Activated T-helper 1 cell treated with anti-CD3 and anti-CD28 coated beads, Interleukin-2, amount 50 U/mL, for 16 hours (primary cell): Measurements from ENCODE around the gene TTC9.

Experiments used
- DNase-seq, 2 donors: peaks; one replicate each; pipeline ENCODE4 v3.0.0-alpha.2; 2020; ENCODE audit warnings: low read depth in 1 of 2, low spot score in 1 of 2

TTC9 gene

DNA sequence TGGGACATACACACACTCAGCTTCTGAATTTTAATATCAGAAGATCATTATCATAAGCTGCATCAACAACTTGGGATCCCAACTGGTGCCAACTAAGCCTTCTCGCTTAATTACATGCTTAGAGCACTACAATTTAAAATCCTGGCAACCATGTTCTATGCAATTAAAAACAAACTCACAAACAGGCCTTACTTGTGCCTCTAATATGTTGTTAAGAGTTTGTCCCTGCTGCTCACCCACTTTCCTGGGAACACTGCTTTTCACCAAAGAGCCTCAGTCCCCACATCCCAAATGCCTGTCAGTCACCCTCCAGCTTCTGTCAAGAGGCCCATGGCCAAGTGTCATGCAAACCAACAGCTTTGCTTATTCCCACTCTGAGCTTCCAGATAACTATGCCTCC, 69.7 kb downstream of the TTC9 start:
- no peak for DNase-seq

DNA sequence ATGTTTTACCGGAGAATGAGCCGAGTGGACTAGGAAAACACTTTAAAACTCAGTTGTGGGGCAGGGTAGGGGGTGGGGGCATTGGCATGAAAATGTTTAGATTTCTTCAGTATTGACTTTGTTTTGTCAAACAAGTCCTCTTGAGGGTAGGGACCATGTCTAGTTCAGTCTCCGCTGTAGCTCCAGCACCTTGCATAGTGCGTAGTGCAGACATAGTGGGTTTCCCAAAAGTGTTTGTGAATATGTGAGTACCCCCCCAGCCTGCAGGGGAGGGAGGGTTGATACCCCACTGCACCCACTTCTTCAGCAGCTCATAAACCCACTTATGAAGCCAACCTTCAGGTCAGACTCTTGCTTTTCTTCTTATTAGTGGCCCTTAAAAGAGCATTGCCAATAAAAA, 71.4 kb downstream of the TTC9 start:
- no peak for DNase-seq

DNA sequence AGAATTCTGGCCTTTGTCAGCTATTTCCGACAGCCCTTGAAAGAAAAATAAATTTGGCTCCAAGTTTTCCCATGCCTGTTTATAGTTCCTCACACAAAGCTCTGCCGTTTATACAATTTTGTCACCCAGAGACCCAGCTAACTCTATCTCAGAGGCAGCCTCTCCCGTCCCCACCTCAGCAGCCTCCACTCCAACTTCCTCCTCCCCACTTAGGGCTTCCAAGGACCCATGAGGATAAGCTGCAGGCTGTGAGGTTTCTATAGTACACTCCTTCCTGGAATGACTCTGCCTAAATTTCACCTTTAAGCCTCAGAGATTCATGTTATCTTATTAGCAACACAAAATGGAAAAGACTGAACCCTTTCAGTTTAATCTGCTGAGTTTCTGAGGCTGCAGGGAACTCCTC, 71.8 kb downstream of the TTC9 start:
- no peak for DNase-seq

DNA sequence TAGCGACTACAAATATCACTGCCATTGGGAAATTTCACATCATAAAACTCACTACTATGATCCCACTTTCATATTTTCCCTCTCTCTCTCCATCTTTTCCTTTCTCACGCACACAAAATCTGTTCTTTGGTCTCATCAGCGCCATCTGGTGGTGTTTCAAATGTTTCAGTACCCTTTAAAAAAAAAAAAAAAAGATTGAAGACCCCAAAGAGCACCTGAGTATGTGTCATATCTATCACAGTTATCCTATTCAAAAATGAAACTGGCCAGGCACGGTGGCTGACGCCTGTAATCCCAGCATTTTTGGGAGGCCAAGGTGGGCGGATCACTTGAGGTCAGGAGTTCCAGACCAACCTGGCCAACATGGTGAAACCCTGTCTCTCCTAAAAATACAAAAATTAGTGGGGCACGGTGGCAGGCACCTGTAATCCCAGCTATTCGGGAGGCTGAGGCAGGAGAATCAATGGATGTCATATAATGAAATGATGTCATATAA, 72.4 kb downstream of the TTC9 start:
- peak in 1 of 2 donors; percentile 4 for DNase-seq

DNA sequence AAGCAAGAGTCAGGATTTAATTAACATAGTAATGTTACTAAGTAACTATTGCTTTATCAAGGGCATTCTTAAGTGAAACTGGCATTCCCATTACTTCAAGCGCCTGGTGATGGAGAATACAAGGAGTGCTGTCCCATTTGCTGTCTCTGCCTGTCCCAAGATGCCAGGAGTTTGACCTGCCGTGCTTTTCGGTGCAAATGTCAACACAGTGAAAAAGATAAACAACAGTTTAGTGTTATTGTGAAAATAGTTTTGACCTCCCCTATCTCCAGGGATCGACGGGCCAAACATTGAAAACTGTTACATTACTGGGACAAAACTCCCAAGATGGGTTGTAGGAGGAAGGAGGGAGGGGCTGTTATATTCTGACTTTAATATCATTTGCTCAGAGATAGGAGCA, 74.8 kb downstream of the TTC9 start:
- DNase-seq = no peak

DNA sequence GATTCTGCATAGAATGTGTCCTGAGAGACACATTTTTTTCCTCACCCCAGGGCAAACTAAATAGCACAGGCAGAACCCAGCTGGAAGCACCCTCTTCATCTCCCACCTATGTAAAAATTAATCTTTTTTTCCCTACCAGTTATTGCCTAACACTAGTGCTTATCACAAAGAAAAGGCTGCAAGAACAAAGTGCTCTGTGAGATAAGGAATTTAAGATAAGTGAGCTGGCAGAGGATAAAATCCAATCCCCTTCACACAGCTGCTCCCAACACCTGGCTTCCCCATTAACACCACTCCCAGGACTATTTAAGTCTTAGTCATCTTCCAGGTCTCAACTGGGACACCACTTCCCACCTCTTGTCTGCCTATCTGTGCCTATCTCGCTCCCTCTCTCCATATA, 75.2 kb downstream of the TTC9 start:
- DNase-seq = no peak

DNA sequence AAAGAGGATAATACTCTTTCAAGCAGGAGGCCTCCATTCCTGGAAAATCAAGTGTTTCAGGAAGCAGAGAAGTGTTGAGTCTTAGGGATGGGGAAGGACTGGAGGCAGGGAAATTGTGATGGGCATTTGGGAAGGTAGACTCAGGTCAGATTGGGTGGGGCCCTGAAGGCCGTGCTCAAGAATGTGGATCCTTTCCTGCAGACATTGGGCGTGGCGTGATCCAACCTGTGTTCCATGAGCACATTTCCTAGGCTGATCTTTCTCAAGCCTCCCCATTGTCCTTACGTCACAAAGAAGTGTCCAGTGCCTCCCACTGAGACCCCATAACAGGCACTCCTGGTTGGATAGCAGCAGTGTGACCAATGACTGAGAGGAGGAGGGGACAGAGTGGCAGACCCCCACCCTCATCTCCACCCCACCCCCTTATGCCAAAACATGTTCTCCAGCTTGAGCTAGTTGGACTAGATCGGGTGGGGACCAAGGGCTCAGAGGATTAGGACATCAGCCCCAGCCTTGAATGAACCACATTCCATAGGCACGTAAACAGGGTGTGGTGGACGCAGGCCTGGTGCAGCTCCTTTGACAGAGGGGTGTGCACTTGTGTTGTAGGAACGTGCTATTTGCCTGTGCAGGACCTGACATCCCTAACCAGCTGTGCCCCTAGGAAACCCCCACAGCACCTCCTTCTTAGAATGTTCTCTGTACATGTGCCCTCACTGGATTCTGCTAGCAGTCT, 76.8 kb downstream of the TTC9 start:
- no peak for DNase-seq

DNA sequence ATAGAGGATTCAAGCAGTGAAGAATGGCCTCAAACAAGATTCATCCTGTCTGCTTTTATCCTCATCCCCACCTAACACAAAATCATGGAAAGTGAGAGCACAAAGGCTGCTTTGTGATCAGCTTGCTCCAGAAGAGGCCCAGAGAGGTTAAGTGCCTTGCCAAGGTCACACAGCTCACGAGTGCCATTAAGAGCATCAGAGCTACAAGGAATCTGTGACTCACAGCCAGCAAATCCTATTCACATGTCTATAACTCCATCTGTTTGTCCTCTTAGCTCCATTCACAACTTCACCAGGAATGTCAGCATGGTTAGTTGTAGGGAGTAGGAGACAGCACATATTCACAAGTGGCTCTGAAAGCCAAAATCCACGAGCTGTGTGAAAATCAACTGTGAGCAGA, 79.8 kb downstream of the TTC9 start:
- DNase-seq = no peak

DNA sequence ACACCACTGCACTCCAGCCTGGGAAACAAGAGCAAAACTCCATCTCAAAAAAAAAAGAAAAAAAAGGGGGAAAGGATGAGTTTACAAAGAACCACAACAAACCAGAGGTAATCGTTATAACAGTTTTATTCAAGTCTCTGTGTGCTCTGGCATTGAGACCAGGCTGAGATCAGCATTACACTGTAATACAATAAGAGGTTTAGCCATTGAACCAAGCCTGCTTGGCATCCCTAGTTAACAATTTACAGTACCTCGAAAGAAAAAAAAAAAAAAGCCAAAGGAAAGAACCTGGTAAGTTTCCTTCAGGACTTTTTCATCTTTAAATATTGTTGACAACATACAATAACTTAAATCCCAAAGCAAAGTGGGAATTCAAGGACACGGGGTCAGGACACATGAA, 80.7 kb downstream of the TTC9 start:
- DNase-seq = no peak

DNA sequence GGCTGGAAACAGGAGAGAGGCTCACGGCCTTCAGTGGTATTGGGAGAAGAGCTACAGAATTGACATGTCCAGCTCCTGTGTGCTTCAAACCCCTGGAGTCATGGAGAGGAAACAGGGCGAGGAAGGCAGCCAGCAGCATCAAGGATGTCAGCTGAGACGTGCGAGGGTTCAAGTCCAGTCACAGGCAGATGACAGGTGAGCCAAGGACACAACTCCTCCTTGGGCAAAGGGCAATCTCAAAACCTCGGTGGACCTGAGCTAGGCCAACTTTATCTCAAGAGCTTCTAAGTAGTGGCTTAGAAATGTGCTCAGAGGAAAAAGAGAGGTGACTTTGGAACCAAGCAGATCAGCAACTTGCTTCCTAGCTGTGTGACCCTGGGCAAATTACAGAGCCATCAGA, 81.6 kb downstream of the TTC9 start:
- no peak for DNase-seq

DNA sequence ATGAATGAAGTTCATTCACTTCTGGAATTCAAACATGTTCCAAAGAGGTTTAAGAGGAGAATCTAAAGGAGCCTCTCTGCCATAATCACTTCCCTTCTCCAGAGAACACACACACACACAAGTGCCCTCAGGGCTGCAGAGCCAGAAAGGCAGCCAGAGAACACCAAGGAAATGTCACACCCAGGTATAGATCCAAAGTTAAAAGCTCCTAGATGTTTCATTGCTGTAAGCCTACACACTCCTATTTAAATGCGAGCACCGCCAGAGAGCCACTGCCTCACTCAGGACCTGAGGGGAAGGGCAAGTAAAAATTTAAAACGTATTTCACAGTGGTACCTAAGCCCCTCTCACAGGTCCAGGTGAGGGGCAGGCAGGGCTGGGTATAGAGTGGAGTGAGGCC, 82.4 kb downstream of the TTC9 start:
- DNase-seq = no peak

DNA sequence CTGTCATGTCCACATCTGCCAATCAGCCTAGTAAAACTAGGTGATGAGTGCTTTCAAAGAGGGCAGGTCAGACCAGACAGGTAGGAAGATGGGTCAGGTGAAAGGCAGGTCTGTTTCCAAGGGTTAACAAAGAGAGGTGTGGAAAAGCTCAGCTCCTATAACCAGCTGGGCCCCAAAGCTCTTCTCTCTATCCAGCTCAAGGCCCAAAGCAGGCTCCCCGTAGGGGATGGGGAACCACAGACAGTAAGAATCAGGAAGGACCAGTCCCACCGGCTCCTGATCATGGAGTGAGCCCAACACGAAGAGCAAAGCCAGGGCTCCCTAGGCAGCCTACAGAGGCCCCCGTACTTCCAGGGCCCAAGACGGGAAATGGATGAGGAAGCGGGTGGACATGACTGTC, 83.2 kb downstream of the TTC9 start:
- no peak for DNase-seq
